ENCODE data around the gene LDAF1.
"Not testable (repeated sequence)": the region's sequence is repeated elsewhere in the genome, so short reads cannot be mapped to it uniquely, and the experiment has no call there.

LDAF1 gene

GRCh38 chr16:21158208-21159110 is at the start of gene LDAF1:
LDAF1 (plus strand) TSS chr16:21158674; CDS start chr16:21161183, 2,509 bp downstream.
- in situ Hi-C loops (cut with MboI; ENCODE audit: low sequenced_read_pairs), result no loop called here

GRCh38 chr16:21115551-21115950 is 42.9 kb upstream of the LDAF1 start:
- in situ Hi-C loops (cut with MboI; ENCODE audit: low sequenced_read_pairs), result not testable (repeated sequence)

- in situ Hi-C loops (cut with MboI; ENCODE audit: low sequenced_read_pairs), result no loop called here
Measured at GRCh38 chr16:21116148-21116693, 42.3 kb upstream of the LDAF1 start.

- in situ Hi-C loops (cut with MboI; ENCODE audit: low sequenced_read_pairs), result no loop called here
Measured at GRCh38 chr16:21117567-21117966, 40.9 kb upstream of the LDAF1 start.

- in situ Hi-C loops (cut with MboI; ENCODE audit: low sequenced_read_pairs), result no loop called here
Measured at GRCh38 chr16:21120976-21121520, 37.4 kb upstream of the LDAF1 start.

- in situ Hi-C loops (cut with MboI; ENCODE audit: low sequenced_read_pairs), result no loop called here
Measured at GRCh38 chr16:21125191-21125590, 33.3 kb upstream of the LDAF1 start.

GRCh38 chr16:21126518-21126917 is 32.0 kb upstream of the LDAF1 start:
- in situ Hi-C loops (cut with MboI; ENCODE audit: low sequenced_read_pairs), result no loop called here

GRCh38 chr16:21128991-21129390 is 29.5 kb upstream of the LDAF1 start:
- in situ Hi-C loops (cut with MboI; ENCODE audit: low sequenced_read_pairs), result no loop called here

GRCh38 chr16:21130811-21131210 is 27.7 kb upstream of the LDAF1 start:
- in situ Hi-C loops (cut with MboI; ENCODE audit: low sequenced_read_pairs), result no loop called here

- in situ Hi-C loops (cut with MboI; ENCODE audit: low sequenced_read_pairs), result no loop called here
Measured at GRCh38 chr16:21134053-21134452, 24.4 kb upstream of the LDAF1 start.

- in situ Hi-C loops (cut with MboI; ENCODE audit: low sequenced_read_pairs), result no loop called here
Measured at GRCh38 chr16:21145738-21146137, 12.7 kb upstream of the LDAF1 start.

GRCh38 chr16:21150375-21151001 is 8.0 kb upstream of the LDAF1 start, which contains the start of gene DNAH3:
DNAH3 (minus strand) TSS chr16:21150846; CDS start chr16:21150319, 527 bp downstream.
- in situ Hi-C loops (cut with MboI; ENCODE audit: low sequenced_read_pairs), result no loop called here

- in situ Hi-C loops (cut with MboI; ENCODE audit: low sequenced_read_pairs), result not testable (repeated sequence)
Measured at GRCh38 chr16:21152160-21153030, 6.1 kb upstream of the LDAF1 start.

- in situ Hi-C loops (cut with MboI; ENCODE audit: low sequenced_read_pairs), result not testable (repeated sequence)
Measured at GRCh38 chr16:21153124-21153729, 5.2 kb upstream of the LDAF1 start.

GRCh38 chr16:21156011-21156410 is 2.5 kb upstream of the LDAF1 start:
- in situ Hi-C loops (cut with MboI; ENCODE audit: low sequenced_read_pairs), result not testable (repeated sequence)

GRCh38 chr16:21156767-21157467 is 1.6 kb upstream of the LDAF1 start:
- in situ Hi-C loops (cut with MboI; ENCODE audit: low sequenced_read_pairs), result no loop called here

GRCh38 chr16:21157632-21158031 is 842 bp upstream of the LDAF1 start:
- in situ Hi-C loops (cut with MboI; ENCODE audit: low sequenced_read_pairs), result no loop called here

- in situ Hi-C loops (cut with MboI; ENCODE audit: low sequenced_read_pairs), result no loop called here
Measured at GRCh38 chr16:21159281-21159951, 942 bp downstream of the LDAF1 start.

- in situ Hi-C loops (cut with MboI; ENCODE audit: low sequenced_read_pairs), result no loop called here
Measured at GRCh38 chr16:21160276-21160675, 1.8 kb downstream of the LDAF1 start.

All from HL-60/S4 treated with phorbol 12-myristate 13-acetate at 8.2 ng/mL for 4 days and 3 days (cell line).